Measurements from ENCODE around the gene FBLN1.

DNA sequence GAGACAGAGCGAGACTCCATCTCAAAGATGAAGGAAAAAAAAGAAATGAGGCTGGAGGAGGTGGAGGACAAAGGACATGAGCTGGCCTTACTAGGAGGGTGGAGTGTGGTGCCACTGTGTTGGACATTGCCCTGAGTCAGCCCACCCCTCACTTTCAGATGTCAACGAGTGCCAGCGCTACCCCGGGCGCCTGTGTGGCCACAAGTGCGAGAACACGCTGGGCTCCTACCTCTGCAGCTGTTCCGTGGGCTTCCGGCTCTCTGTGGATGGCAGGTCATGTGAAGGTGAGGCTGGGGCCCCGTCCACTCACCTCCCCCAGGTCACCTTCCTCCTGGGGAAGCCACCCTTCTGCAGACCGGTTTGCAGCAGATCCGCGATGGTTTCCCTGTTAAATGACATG lies 40.6 kb downstream of the FBLN1 start:
- TF ChIP-seq POLR2A (IDR thresholded peaks at IDR 0.05; ENCODE audit: low read length) (no peak), GATA1 (IDR thresholded peaks at IDR 0.05; ENCODE audit: low read depth, low read length) (no peak)
